GM18499 (cell line): ENCODE measurements around the gene CHST10.
A peak's percentile ranks its signal among the peaks of the same experiment; 100 is the strongest.
"Not testable (repeated sequence)": the region's sequence is repeated elsewhere in the genome, so short reads cannot be mapped to it uniquely, and the experiment has no call there.

Experiments used
- ATAC-seq: cut with Tn5 transposase; IDR thresholded peaks from one replicate; pipeline ENCODE4 v1.9.1; 2021; ENCODE audit warnings: moderate number of reproducible peaks; ENCODE audit not compliant: insufficient read depth, unreplicated experiment

Gene CHST10

GRCh38 chr2:100416935-100417710 is at the start of gene CHST10:
Gene CHST10, minus strand, starts transcription at chr2:100417668. Its CDS starts 10,993 bp downstream, at chr2:100406675.
- peak; percentile 48 for ATAC-seq

- ATAC-seq, result no peak
These were observed 43.5 kb upstream of the CHST10 start for GRCh38 chr2:100460904-100461530.

GRCh38 chr2:100456357-100456756 is 38.9 kb upstream of the CHST10 start:
- not testable (repeated sequence) for ATAC-seq

- no peak for ATAC-seq
These were observed 36.4 kb upstream of the CHST10 start for GRCh38 chr2:100453853-100454252.

GRCh38 chr2:100451734-100452133 is 34.3 kb upstream of the CHST10 start:
- ATAC-seq, result no peak

- no peak for ATAC-seq
These were observed 33.6 kb upstream of the CHST10 start for GRCh38 chr2:100451092-100451491.

GRCh38 chr2:100446696-100447095 is 29.2 kb upstream of the CHST10 start:
- ATAC-seq, result no peak

- ATAC-seq, result no peak
These were observed 20.3 kb upstream of the CHST10 start for GRCh38 chr2:100437751-100438150.

GRCh38 chr2:100429726-100430125 is 12.3 kb upstream of the CHST10 start:
- no peak for ATAC-seq

GRCh38 chr2:100427627-100428258 is 10.3 kb upstream of the CHST10 start:
- ATAC-seq, result no peak

GRCh38 chr2:100427111-100427510 is 9.6 kb upstream of the CHST10 start:
- no peak for ATAC-seq

GRCh38 chr2:100426384-100426720 is 8.9 kb upstream of the CHST10 start:
- no peak for ATAC-seq

GRCh38 chr2:100425573-100426383 is 8.3 kb upstream of the CHST10 start:
- ATAC-seq, result no peak

GRCh38 chr2:100425107-100425506 is 7.6 kb upstream of the CHST10 start:
- ATAC-seq, result no peak

- ATAC-seq, result no peak
These were observed 6.9 kb upstream of the CHST10 start for GRCh38 chr2:100424277-100424875.

GRCh38 chr2:100423631-100424030 is 6.2 kb upstream of the CHST10 start:
- no peak for ATAC-seq

- ATAC-seq, result no peak
These were observed 5.0 kb upstream of the CHST10 start for GRCh38 chr2:100422320-100423055.

- no peak for ATAC-seq
These were observed 2.4 kb upstream of the CHST10 start for GRCh38 chr2:100419915-100420314.

GRCh38 chr2:100418406-100418962 is 1.0 kb upstream of the CHST10 start:
- no peak for ATAC-seq
